H1 (cell line): ENCODE results near the gene MROH2A.

ENCODE experiments used
- EP300 ChIP-seq, 2 experiments: IDR thresholded peaks; 1 replicate in 1 of 2; 2 replicates in 1 of 2; pipeline ENCODE4 v1.6.1; 2011 to 2012; ENCODE audit warnings: low read depth in 2 of 2, low read length in 2 of 2, mild to moderate bottlenecking in 2 of 2, borderline replicate concordance in 1 of 2, inconsistent platforms in 1 of 2, moderate library complexity in 1 of 2
- FOSL1 ChIP-seq: IDR thresholded peaks from 2 replicates; pipeline ENCODE4 v1.6.1; 2011; ENCODE audit warnings: mild to moderate bottlenecking, low read depth, low read length, moderate library complexity; ENCODE audit not compliant: insufficient read depth
- JUN ChIP-seq: IDR thresholded peaks from 2 replicates; pipeline ENCODE4 v1.6.1; 2011; ENCODE audit warnings: low read depth, mild to moderate bottlenecking, improper control_type of control experiment, low read length
- POLR2A ChIP-seq, 2 experiments: IDR thresholded peaks; 1 replicate in 1 of 2; 2 replicates in 1 of 2; pipeline ENCODE4 v1.6.1; 2011; ENCODE audit warnings: low read depth in 2 of 2, low read length in 2 of 2, mild to moderate bottlenecking in 2 of 2; ENCODE audit errors: control extremely low read depth in 1 of 2
- POLR2AphosphoS5 ChIP-seq: IDR thresholded peaks from 2 replicates; pipeline ENCODE4 v1.6.1; 2011; ENCODE audit warnings: low read depth, low read length

DNA sequence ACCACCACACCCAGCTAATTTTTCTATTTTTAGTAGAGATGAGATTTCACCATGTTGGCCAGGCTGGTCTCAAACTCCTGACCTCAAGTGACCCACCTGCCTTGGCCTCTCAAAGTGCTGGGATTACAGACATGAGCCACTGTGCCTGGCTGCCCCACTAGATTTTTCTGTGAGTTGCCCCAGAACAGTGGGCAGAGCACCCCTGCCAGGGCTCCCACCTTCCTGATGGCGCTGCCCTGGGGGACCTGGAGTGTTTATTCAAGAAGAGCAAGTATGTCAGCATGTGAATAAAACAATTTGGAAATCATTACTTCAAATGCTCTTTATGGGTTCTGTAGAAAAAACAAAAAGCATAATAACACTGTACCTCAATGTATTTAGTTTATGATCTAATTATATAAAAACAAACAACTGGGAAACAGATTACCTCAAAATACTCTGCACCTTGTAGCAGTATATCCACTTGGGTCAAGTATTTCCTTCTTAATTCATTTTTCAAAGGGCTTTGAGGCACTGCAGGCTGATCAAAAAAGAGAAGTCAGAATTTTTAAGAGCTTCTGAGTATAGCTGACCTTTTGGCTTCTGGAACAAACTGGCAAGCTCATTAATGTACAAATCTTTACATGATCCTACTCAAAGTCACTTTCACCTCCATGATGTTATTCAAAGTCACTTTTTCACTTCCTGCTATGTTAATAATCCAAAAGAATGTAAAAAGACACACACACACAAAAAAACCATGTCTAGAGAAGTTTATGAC, 67.4 kb downstream of the MROH2A start:
- no peak for TF ChIP-seq POLR2A (IDR thresholded peaks at IDR 0.05; ENCODE audit: control extremely low read depth in 1 of 2, low read depth in 2 of 2, low read length in 2 of 2)
- TF ChIP-seq JUN = no peak
- no peak for TF ChIP-seq EP300 (IDR thresholded peaks at IDR 0.05; ENCODE audit: borderline replicate concordance in 1 of 2, low read depth in 2 of 2, low read length in 2 of 2)
- TF ChIP-seq POLR2AphosphoS5 = no peak
- no peak for TF ChIP-seq FOSL1
